GM15510 (cell line): ENCODE data around the gene BANF1.

Source experiments
- POLR2A ChIP-seq: IDR thresholded peaks from 3 replicates; pipeline ENCODE4 v1.6.1; 2011; ENCODE audit warnings: borderline replicate concordance; ENCODE audit not compliant: insufficient read length; ENCODE audit errors: extremely low read depth

The BANF1 gene

GRCh38 chr11:65988791-65989592, 13.3 kb upstream of the BANF1 start:
- no peak for TF ChIP-seq POLR2A

GRCh38 chr11:65992056-65992455, 10.2 kb upstream of the BANF1 start:
- TF ChIP-seq POLR2A, result no peak

GRCh38 chr11:65997286-65997685, 5.0 kb upstream of the BANF1 start:
- TF ChIP-seq POLR2A, result no peak

GRCh38 chr11:66002648-66003225, 434 bp downstream of the BANF1 start:
- peak; percentile 37 for TF ChIP-seq POLR2A

GRCh38 chr11:66003291-66003690, 988 bp downstream of the BANF1 start:
- no peak for TF ChIP-seq POLR2A

- no peak for TF ChIP-seq POLR2A
These were observed 1.9 kb downstream of the BANF1 start for GRCh38 chr11:66004186-66004585.

GRCh38 chr11:66006134-66006890, 4.0 kb downstream of the BANF1 start:
- TF ChIP-seq POLR2A, result no peak

GRCh38 chr11:66006891-66007176, 4.5 kb downstream of the BANF1 start:
- no peak for TF ChIP-seq POLR2A

GRCh38 chr11:66007201-66007634, 4.9 kb downstream of the BANF1 start:
- TF ChIP-seq POLR2A, result no peak

- no peak for TF ChIP-seq POLR2A
These were observed 5.8 kb downstream of the BANF1 start for GRCh38 chr11:66008095-66008467.

- no peak for TF ChIP-seq POLR2A
These were observed 6.3 kb downstream of the BANF1 start for GRCh38 chr11:66008468-66009101.

- TF ChIP-seq POLR2A, result no peak
These were observed 9.0 kb downstream of the BANF1 start for GRCh38 chr11:66011239-66011784.

- TF ChIP-seq POLR2A, result no peak
These were observed 9.5 kb downstream of the BANF1 start, which contains the start of gene CST6 for GRCh38 chr11:66011785-66012303. TSS of gene CST6 (plus strand) at chr11:66012008. CDS start at chr11:66012045, 37 bp downstream.

GRCh38 chr11:66012371-66012945, 10.2 kb downstream of the BANF1 start:
- no peak for TF ChIP-seq POLR2A
